OCI-LY1 (cell line): Measurements from ENCODE around the gene MAPK10.

Experiments used
- H2AFZ ChIP-seq: fragments of 200-600 bp; sonication (generic), shearing (Covaris generic); 2 replicates; pipeline ENCODE4 v1.6.0; 2014; ENCODE audit warnings: antibody characterized with exemption, mild to moderate bottlenecking, low read length
- H3F3A ChIP-seq: fragments of 200-600 bp; sonication (generic), shearing (Covaris generic); 2 replicates; pipeline ENCODE4 v1.6.0; 2014; ENCODE audit warnings: mild to moderate bottlenecking, antibody characterized with exemption, low read length, moderate library complexity; ENCODE audit not compliant: insufficient read depth
- H3K27ac ChIP-seq: fragments of 200-600 bp; sonication (generic); 2 replicates; pipeline ENCODE4 v1.5.1; 2014; ENCODE audit warnings: low read length, mixed run types, mild to moderate bottlenecking, low read depth; ENCODE audit not compliant: poor library complexity, severe bottlenecking
- H3K27me3 ChIP-seq: fragments of 200-600 bp; sonication (generic); 2 replicates; pipeline ENCODE4 v1.6.0; 2014; ENCODE audit warnings: antibody characterized with exemption, mild to moderate bottlenecking, low read length, moderate library complexity; ENCODE audit not compliant: insufficient read depth
- H3K36me3 ChIP-seq: fragments of 200-600 bp; sonication (generic); 2 replicates; pipeline ENCODE4 v1.6.1; 2014; ENCODE audit warnings: mild to moderate bottlenecking, antibody characterized with exemption, low read length, moderate library complexity, mixed read lengths; ENCODE audit not compliant: insufficient read depth
- H3K4me1 ChIP-seq: fragments of 200-600 bp; sonication (generic); 2 replicates; pipeline ENCODE4 v1.5.1; 2014; ENCODE audit warnings: mild to moderate bottlenecking, low read length, moderate library complexity; ENCODE audit not compliant: insufficient read depth, severe bottlenecking
- H3K4me2 ChIP-seq: fragments of 200-600 bp; sonication (generic), shearing (Covaris generic); 2 replicates; pipeline ENCODE4 v1.6.1; 2014; ENCODE audit warnings: low read length
- H3K4me3 ChIP-seq: fragments of 200-600 bp; sonication (generic); 2 replicates; pipeline ENCODE4 v1.5.1; 2014; ENCODE audit warnings: low read length, low read depth, mild to moderate bottlenecking, mixed read lengths; ENCODE audit not compliant: poor library complexity, severe bottlenecking
- H3K79me2 ChIP-seq: fragments of 200-600 bp; shearing (Covaris generic); 2 replicates; pipeline ENCODE4 v1.6.1; 2016; ENCODE audit warnings: mixed run types, low read length, mixed read lengths; ENCODE audit not compliant: insufficient read depth
- H3K9ac ChIP-seq: fragments of 200-600 bp; sonication (generic), shearing (Covaris generic); 2 replicates; pipeline ENCODE4 v1.6.1; 2014; ENCODE audit warnings: mild to moderate bottlenecking, low read length, mixed read lengths
- H3K9me2 ChIP-seq: fragments of 200-600 bp; sonication (generic), shearing (Covaris generic); 2 replicates; pipeline ENCODE4 v1.6.1; 2014; ENCODE audit warnings: low read depth, mild to moderate bottlenecking, low read length, mixed read lengths
- H3K9me3 ChIP-seq: fragments of 200-600 bp; shearing (Covaris generic); 2 replicates; pipeline ENCODE4 v1.6.1; 2014; ENCODE audit warnings: low read length, mixed read lengths
- H4K20me1 ChIP-seq: fragments of 200-600 bp; sonication (generic), shearing (Covaris generic); 2 replicates; pipeline ENCODE4 v1.6.0; 2016; ENCODE audit warnings: mild to moderate bottlenecking, low read length; ENCODE audit not compliant: insufficient read depth
- CTCF ChIP-seq: fragments of 200-600 bp; sonication (generic), shearing (Covaris generic); IDR thresholded peaks from 2 replicates; pipeline ENCODE4 v1.5.1; 2017; ENCODE audit warnings: mild to moderate bottlenecking, antibody characterized with exemption, low read length, moderate library complexity, mixed read lengths
- EZH2 ChIP-seq: fragments of 200-600 bp; sonication (generic), shearing (Covaris generic); IDR thresholded peaks from 2 replicates; pipeline ENCODE4 v1.8.0; 2017; ENCODE audit warnings: borderline replicate concordance, mixed run types, mild to moderate bottlenecking, antibody characterized with exemption, low read length, moderate library complexity, mixed read lengths

The MAPK10 gene

GRCh38 chr4:86249074-86249473 lies 110.8 kb downstream of the MAPK10 start:
- Histone ChIP-seq H3K4me1 (no peaks in the 10 kb centered on the region), H3K9me3 (no peaks in the 10 kb centered on the region), H4K20me1 (no peaks in the 10 kb centered on the region), H3K79me2 (no peaks in the 10 kb centered on the region), H3K9ac (no peak overlapping the region), H3K27ac (no peak overlapping the region), H3K4me2 (no peak overlapping the region), H3F3A (no peaks in the 10 kb centered on the region), H3K4me3 (no peak overlapping the region), H3K27me3 (no peaks in the 10 kb centered on the region), H2AFZ (no peak overlapping the region), H3K9me2 (no peaks in the 10 kb centered on the region), H3K36me3 (no peaks in the 10 kb centered on the region)
- TF ChIP-seq CTCF, result no peak
- no peak for TF ChIP-seq EZH2

- Histone ChIP-seq H3K9me2 (no peaks in the 10 kb centered on the region), H3K4me1 (no peaks in the 10 kb centered on the region), H3K4me2 (no peak overlapping the region), H3K36me3 (no peaks in the 10 kb centered on the region), H4K20me1 (no peaks in the 10 kb centered on the region), H3K9ac (no peak overlapping the region), H3F3A (no peaks in the 10 kb centered on the region), H2AFZ (no peak overlapping the region), H3K9me3 (no peaks in the 10 kb centered on the region), H3K27me3 (no peaks in the 10 kb centered on the region), H3K79me2 (no peaks in the 10 kb centered on the region), H3K4me3 (no peak overlapping the region), H3K27ac (no peak overlapping the region)
- TF ChIP-seq EZH2, result no peak
- TF ChIP-seq CTCF, result no peak
These were observed 111.9 kb downstream of the MAPK10 start for GRCh38 chr4:86247906-86248305.

GRCh38 chr4:86247320-86247719 lies 112.5 kb downstream of the MAPK10 start:
- Histone ChIP-seq H3K4me2 (no peak overlapping the region), H3K4me1 (no peaks in the 10 kb centered on the region), H3K36me3 (no peaks in the 10 kb centered on the region), H3K27ac (no peak overlapping the region), H3K79me2 (no peaks in the 10 kb centered on the region), H3K9ac (no peak overlapping the region), H4K20me1 (no peaks in the 10 kb centered on the region), H3K4me3 (no peak overlapping the region), H3K27me3 (no peaks in the 10 kb centered on the region), H3K9me3 (no peaks in the 10 kb centered on the region), H3K9me2 (no peaks in the 10 kb centered on the region), H2AFZ (no peak overlapping the region), H3F3A (no peaks in the 10 kb centered on the region)
- TF ChIP-seq CTCF (no peak), EZH2 (no peak)
